H1 (cell line): Measurements from ENCODE around the gene P2RY13. TPM values are rescaled to one million over a fixed set of nuclear protein-coding genes. Genes with fewer than 3 reads are reported as not detected.

ENCODE experiments used
- MAFK ChIP-seq: IDR thresholded peaks from 2 replicates; pipeline ENCODE4 v1.6.1; 2012; ENCODE audit warnings: low read depth, mild to moderate bottlenecking, improper control_type of control experiment, low read length
- polyA plus RNA-seq, 7 experiments: library from polyadenylated mRNA; depleted of rRNA in 3 of 7; stranded (reverse) in 5 of 7; unstranded in 2 of 7; fragments of >200 nt in 5 of 7; fragments of 200-250 nt in 2 of 7; gene quantifications; 1 replicate in 5 of 7; 2 replicates in 1 of 7; 4 replicates in 1 of 7; pipeline versions ENCODE4 v1.2.1 to v1.2.3, GENCODE V29; 2011 to 2013; ENCODE audit warnings: missing spikeins in 2 of 7, mixed read lengths in 2 of 7
- total RNA-seq: library from RNA; stranded (reverse); fragmentation: NEBNext Ultra II Directional; extraction: Animal tissue kit (Norgen Biotek cat#: 25700); gene quantifications from 2 replicates; pipeline ENCODE4 v1.2.1, GENCODE V29; 2021
- TF ChIP-seq, protein P1 (sequence below): IDR thresholded peaks from 2 replicates; pipeline ENCODE4 v1.6.1; 2011; ENCODE audit warnings: low read depth, mild to moderate bottlenecking, low read length; ENCODE audit not compliant: insufficient read depth

The P2RY13 gene
- total and polyA plus RNA-seq, 2 of the 8 experiments (the other 6 are each of a cell fraction or from before 2014, with no cell fraction given): not detected

DNA sequence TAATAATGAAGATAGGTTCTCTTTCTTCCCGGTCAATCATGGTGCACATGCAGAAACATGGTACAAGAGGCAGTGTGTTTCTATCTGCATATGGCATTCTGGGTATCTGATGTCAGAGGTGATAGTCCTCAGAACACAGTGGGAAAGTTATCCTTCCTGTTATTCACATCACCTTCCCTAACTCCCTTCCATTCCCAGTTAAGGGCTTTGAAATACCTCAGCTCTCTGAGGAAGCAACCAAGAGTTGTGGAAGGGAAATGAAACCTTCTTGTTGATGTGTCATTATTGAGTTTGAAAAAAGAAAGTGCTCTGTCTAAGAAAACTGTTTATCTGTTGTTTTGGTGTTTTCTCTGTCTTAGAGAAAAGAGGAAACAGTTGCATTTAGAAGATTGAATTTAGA, 21.9 kb upstream of the P2RY13 start (continued):
- TF ChIP-seq, protein P1, sequence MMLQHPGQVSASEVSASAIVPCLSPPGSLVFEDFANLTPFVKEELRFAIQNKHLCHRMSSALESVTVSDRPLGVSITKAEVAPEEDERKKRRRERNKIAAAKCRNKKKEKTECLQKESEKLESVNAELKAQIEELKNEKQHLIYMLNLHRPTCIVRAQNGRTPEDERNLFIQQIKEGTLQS: no peak
- TF ChIP-seq MAFK: no peak
